Measurements from ENCODE around the gene RXFP1.

RXFP1 gene

DNA sequence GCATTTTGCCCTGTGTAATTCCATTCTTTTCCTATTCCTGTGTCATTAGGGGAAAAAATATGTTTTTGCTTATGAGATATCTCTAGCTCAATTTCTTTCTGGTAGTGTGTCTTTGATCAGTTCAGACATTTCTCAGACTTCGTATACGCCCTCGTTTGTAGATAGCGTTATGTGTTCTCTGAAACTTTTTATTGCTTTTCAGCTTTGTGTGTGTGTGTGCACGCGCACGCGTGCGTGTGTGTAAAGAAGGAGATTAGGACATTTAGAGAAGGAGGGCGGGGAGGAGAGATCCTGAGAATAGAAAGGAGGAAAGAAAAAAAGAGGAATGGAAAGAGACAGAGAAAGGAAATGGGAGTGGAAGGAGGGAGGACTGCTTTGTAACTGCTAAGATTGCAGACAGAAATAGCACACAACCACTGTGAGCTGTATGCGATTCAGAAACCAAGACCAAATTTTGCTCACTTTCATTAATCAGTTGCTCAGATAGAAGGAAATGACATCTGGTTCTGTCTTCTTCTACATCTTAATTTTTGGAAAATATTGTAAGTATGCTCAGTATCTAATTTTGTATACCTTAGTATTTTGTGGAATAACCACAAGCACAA, at the start of gene RXFP1:
Gene RXFP1 (plus strand): TSS at position 399 of the 605 bp plus-strand sequence. CDS start 95 bp downstream, at position 494.
- no peak for DNase-seq

DNA sequence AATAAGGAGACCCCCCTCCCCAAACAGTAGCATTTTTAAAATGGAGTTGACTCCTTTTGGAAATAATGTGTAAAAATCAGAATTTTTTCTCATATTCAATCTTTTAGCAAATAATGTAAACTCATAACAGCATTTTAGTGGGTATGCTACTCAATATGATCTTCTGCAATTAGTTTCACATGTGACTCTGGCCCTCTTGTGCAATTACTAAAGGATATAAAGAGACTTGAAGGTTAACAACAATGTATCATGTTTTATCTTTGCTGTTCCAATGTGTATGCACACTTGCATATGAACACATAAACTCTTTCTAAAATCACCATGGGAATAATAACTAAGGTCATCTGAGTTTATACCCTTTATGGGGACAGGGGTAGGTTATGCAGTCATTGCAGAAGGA, 39.9 kb upstream of the RXFP1 start:
- DNase-seq, result no peak

DNA sequence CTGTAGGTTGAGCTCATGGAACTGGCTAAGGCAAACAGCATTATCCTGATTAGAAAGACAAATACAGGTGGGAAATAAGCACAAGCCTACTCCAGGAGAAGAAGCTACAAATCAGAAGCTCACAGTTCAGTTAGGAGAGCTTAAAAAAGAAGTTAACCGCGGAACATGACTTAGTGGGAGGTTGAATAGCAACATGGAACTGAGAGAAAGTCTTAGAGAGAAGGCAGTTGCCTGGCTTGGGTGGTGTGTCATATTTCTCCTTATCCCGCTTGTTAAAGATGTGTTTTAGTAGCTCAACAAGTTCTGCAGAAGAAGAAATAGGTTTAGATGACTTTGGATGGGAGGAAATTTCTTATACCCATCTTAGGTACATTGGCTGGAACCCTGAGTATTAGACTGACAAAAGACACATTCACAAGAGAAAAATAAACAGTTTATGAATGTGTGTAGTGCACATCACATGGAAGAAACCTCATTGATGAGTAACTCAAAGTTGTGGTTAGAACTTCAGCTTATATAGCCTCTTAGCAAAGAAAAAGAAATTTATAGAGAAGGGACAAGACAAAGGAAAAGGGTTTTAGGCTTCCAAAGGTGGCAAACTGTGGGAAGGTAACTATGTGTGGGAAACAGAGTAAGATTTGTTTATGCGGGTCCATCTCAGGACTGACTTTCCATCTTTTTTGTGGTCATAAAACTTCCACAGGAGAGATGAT, 37.4 kb upstream of the RXFP1 start:
- DNase-seq, result no peak

DNA sequence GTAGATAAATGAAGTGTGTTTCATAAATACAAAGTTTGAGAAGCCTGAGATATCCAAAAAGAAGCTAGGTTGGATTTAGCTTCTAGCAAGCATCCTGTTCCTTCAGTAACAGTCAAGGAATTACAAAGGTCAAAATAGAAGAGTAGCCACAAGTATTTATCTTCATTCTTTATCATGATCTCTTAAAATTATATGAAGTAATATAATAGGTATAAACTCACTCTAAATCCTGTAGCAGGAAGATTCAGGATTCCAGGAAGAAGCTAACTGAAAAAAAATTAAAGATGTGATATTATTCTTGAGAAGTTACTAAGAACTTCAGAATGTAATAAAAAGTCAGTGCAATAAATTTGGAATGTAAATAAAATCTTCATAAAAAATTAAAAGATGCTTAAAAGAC, 31.1 kb upstream of the RXFP1 start:
- DNase-seq, result no peak

DNA sequence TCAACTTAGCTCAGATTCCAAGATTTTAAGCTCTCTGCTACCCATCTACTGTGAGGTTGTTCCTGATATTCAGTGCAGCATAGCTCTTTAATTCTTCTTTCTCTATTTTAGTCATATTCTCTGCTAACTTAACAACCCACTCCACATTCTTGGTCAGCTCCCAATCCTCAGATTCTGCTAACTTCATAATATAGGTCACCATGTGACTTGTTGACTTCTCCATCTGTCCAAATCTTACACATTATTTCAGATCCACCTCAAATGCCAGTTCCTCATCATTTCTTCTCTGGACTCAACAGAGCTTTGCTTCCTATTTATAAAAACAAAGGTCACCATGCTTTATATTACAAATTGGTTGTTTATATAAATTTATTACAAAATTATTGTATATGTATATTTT, 29.3 kb upstream of the RXFP1 start:
- DNase-seq, result no peak

DNA sequence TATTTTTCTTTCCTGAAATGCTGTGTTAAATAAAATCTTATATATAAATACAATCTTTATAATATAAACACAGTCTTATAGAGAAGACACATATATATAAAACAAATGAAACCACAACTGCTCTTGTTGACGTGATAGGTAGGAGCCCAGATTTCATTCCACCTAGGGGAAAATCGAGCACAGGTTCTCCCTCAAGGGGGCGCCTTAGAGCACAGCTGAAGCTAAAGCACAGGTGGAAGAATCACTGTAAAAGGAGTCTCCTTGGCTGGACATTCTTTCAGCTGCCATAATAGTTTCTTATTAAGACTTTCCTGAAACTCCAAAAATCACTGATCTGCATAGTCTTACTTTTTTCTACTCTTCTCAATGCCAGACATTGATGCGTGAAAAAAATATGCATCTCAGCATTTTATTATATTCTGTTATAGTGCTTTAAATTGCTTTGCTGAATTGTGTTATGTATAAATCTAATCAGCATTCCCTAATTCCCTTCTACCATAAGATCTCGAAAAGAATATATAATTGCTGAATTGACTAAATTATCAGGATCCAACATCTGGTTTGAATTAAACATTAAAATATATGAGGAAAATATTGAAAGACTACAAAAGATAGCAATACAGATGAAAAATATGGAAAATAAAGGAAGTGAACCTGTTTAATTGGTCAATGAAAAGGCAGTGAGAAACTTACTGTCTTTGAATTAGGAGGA, 25.5 kb upstream of the RXFP1 start:
- peak; percentile 12 for DNase-seq

DNA sequence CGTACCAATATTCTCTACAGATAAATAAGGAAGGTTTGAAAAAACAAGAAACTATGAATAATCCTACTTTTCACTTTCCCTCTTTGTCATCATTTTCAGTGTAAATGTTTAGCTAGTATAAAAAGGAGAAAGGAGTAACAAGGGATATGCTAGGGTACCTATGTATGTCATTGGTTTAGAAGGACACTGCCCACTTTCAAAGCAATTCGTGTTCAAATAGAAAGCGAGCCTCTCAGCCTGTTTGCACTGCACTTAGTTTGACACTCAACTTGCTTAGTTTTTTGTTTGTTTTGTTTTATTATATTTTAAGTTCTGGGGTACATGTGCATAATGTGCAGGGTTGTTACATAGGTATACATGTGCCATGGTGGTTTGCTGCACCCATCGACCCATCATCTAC, 21.6 kb upstream of the RXFP1 start:
- no peak for DNase-seq

DNA sequence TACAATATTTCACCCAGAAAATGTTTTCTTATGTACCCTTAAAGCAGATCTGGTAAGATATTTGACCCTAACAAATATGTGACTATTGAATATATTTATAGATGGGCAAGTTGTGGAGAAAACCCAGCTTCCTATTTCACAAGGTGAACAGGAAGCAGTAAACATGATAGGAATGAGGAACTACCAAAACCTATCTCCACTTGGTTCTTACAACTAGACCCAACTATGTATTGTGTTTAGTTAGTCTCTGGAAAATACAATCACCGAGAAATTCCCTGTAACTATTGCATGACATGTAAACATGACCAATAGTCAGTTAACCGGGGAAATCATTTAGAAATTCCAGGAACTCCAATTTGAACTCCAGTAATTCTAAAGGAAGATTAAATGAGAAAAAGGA, 8.4 kb upstream of the RXFP1 start:
- no peak for DNase-seq

DNA sequence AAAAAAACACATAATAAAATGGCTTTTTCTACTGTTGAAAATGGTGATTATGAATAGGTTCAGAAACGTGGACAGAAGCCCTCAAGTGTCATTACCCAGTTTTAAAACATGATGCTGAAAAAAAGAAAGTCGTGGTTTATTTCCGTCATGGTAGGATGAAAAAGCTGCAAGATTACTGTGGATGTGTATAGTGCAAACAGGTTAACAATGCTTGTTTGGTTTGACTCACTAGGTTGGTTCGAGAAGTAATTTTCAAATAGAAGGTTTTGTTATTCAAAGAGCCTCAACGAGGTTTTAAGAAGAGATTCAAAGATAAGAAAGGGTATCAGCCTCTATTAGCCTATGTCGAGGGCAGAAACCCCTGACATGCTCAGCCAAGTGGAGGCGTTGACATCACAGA, 2.5 kb upstream of the RXFP1 start:
- DNase-seq, result no peak

DNA sequence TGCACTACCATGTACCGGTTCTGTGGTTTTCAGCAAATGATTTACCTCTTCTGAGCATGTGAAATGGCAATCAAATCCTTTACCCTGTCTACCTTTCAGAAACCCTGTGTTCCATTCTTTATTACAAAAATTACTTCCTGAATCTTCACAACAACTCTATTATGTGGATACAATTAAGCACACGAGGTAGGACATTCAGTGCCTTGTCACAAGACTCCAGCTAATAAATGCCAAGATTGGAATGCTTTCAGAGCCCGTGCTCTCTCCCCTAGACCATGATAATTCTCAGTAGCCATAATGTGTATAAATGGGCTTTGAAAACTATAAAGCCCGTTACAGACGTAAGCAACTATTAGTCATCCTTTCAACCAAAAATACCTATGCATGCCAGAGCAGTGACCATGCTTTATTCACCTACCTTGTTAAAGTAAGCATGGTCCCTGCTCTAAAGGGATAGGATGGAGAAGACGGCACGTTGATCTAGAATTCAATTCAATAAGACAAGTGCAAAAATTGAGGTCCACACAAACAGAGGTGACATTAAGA, 2.4 kb downstream of the RXFP1 start:
- DNase-seq, result no peak

DNA sequence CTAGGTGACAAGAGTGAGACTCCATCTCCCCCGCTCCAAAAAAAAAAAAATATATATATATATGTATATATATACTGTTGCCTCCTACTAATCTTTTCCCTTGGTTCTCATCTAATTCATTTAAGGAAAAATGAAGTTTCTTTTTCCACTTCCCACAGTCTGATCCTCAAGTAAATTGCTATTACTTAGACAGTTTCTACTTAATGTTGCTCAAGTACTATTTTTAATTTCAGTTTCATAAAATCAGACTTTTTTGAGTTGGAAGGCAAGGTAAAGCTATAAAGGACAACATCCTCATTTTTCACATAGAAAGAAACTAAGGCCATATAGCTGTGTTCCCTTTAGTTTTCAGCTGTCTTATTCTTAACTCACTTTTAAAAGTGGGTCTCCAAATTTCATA, 5.8 kb downstream of the RXFP1 start:
- no peak for DNase-seq

DNA sequence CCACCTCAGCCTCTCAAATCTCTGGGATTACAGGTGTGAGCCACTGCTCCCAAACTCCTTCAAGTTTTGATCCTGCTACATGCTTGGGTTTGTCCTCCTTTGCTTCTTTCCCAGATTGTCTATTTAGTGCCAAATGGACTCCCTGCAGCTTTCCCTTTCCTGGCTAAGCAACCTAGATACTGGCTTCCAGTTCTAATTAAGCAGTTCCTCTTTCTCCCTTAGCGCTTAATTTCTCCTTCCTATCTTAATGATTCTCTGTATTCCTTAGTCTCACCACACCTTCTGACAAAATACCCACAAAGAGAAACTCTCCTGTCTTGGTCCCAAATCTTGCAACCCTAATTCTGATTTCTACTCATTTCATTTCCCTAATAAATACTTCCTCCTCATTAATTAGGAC, 7.8 kb downstream of the RXFP1 start:
- no peak for DNase-seq

DNA sequence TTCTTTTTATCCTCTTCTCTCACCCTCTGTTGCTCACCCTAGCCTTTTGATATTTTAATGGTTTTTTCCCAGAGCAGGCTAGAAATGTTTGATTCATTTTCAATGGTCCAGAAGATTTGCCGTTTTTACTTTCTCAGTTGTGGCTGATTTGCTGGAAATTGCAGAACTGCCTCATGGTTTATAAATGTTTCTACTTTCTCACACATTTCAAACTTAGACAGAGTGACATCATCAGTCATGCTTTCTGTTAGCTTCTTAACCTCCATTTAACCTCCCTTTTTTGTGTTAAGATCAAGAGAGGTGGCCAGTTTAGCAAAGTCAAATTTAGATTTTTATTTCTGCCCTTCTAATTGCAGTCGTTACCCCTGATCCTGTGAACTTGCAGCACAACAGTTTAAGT, 8.7 kb downstream of the RXFP1 start:
- no peak for DNase-seq

DNA sequence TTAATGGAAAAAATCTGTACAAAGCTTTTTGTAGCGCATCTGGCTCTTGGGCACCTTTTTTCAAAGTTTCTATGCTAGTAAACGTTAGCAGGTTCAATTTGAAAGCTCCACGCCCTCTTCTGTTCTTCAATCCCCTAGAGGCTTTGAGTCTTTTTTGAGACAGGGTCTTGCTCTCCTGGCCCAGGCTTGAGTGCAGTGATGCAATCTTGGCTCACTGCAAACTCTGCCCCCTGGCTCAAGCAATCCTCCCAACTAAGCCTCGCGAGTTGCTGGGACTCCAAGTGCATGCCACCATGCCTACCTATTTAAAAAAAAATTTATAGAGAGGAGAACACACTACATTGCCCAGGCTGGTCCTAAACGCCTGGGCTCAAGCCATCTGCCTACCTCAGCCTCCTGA, 9.2 kb downstream of the RXFP1 start:
- no peak for DNase-seq

DNA sequence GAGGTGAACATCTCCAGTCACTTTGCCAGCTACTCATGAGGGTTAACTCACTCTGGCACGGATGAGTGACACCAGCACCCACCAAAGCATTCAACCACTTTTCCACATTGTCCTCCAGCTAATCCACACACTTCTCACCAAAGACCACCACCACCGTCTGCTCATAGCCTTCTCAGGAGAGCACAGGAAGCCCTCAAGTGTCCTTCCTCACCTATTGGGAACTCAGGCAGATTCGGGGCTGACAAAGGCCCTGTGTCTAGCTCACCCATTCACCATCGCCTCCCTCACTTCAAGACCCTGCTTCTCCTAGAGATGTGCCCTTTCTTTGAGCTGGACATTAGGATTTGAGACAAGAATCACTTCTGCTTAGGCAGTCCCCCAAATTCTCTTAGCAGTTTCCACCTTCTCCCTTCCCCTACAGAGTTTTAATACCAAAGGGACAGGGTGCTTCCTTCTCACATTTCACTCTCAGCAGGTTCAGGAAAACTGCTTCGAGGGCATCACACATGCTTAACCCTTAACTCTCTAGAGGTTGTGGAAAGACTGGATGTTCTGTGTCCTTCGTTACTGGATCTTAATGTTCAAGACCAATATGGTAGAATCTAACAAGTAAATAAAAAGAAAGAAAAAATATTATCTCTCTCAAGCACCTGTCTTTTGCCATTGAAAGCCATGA, 11.0 kb downstream of the RXFP1 start:
- DNase-seq, result no peak

DNA sequence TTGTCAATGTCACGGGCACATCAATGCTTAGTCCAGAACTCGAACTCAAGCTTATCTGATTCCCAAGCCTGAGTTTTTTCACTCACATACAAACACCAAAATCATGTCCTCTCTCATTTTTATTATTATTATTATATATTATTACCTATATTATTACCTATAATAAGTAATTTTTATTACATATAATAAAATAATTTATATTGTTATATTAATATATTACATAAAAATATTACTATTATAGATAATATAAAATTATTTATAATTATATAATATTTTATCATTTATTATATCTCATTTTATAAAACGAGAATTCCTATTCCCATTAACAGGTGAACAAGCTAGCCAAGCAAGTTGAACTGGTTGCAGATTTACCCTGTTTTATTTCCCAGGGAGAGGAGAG, 13.0 kb downstream of the RXFP1 start:
- DNase-seq, result no peak

DNA sequence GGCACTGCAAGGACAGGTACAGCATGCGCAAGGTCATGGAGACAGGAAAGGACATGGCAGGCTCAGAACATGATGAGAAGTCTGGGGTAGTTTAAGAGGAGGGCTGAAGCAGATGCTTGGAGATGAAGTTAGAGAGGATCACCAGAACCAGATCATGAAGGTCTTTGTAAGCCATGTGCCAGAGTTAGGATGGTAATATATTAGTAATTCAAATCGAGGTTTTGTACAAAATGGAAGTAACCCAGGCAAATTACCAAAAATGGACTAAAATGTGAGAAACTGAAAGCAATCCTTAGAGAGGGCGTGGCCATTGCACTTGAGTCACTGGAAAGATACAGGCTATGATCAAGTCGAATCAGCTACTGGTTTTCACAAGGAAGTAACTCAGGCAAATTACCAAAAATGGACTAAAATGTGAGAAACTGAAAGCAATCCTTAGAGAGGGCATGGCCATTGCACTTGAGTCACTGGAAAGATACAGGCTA, 13.5 kb downstream of the RXFP1 start:
- no peak for DNase-seq

DNA sequence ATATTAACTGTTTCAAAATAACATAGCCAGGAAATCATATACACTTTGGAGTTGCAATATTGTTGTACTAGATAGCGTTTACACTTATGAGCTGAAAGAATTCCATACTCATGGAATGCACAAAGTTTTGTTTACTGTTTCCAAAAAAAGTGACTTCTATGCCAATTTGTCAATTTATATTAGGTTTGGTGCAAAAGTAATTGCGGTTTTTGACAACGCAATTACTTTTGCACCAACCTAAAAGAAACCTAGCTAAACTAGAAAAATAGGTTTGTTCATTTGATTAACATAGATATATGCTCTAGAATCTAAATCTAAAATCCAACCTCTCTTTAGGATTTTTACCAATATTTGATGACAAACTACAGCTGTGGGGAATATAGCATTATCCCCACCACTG, 15.2 kb downstream of the RXFP1 start:
- no peak for DNase-seq

DNA sequence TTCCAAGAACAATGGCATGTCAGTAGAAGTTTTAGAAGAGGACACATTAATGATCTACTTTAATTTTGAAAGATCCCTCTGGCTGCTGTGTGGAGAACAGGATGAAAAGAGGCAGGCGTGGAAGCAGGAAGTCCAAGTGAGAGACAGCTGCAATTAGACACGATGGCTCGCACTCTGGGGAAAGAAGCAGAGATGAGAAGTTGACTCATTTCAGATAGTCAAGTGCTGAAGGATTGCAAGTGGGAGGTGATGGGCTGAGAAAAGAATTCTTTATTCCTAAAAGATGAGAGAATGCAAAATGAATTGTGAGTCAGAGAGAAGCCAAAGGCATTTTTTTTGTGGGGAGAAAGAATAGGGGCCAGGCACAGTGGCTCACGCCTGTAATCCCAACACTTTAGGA, 16.5 kb downstream of the RXFP1 start:
- DNase-seq, result no peak

DNA sequence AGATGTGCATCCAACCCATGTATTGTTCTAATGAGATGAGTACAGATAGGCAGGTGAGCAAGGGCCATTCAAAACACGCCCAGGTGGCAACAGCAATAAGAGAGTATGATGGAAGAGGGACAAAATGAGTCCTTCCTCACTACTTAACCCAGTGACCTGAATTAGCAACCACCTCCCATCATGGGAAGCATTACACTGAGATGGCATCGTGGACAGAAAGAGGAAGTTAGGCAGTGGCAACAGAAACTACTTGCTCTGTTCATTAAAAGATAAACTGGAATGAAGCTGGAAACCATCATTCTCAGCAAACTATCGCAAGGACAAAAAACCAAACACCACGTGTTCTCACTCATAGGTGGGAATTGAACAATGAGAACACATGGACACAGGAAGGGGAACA, 17.2 kb downstream of the RXFP1 start:
- DNase-seq, result no peak

DNA sequence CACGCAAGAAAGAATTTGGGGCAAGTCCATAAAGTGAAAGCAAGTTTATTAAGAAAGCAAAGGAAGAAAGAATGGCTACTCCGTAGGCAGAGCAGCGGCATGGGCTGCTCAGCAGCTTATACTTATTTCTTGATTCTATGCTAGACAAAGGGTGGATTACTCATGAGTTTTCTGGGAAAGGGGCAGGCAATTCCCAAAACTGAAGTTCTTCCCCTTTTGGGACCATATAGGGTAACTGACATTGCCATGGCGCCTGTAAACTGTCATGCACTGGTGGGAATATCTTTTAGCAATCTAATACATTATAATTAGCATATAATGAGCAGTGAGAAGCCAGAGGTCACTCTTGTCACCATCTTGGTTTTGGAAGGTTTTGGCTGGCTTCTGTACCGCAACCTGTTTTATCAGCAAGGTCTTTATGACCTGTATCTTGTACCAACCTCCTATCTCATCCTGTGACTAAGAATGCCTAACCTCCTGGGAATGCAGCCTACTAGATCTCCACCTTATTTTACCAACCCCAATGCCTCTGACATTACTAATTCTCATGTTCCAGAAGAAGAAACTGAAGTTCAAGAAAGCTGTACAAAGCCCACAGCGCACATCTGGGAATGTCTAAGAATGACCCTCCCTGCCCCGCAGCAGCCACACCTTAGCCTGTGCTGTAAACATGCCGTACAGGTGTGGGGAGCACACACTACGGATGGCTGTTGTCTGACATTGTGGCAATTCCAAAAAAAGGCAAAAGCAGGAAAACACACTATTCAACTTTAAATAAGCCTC, 18.6 kb downstream of the RXFP1 start:
- no peak for DNase-seq

DNA sequence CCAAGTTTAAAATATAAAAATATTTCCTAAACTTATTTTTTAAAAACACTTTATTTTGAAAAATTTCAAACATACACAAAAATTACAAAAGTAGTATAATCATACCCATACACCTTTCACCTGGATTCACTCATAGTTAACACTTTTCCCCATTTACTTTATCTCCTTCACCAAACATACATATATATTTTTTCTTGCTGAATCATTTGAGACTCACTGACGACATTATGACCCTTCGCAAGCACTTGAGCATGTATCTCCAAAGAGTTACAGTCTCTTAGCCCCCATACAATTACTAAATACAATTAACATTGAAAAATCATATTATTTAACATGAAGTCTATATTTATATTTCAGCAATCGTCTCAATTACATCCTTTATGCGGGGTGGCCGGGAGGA, 19.8 kb downstream of the RXFP1 start:
- DNase-seq, result no peak

DNA sequence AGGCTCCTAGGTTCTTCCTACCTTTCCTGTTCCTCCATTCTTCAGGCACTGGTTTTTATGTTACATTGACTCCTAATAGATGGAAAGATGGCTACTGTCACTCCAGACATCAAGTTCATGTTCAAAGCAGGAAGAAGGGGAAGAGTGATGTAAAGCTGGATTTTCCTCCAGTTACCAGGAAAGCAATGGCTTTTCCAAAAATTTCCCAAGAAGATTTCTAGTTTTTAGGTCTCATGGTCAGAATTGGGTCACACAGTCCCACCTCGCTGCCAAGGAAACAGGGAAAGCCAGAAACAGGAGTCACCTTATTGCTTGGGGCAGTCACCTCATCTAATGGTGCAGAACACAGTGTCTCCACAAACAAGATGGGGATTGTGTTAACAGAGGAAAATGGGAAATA, 21.5 kb downstream of the RXFP1 start:
- no peak for DNase-seq
